GM23338 (cell line): ENCODE results near the gene PLCD4. TPM values are rescaled to one million over a fixed set of nuclear protein-coding genes. Genes with fewer than 3 reads are reported as not detected.

Experiments used
- ATAC-seq: fragments of 200-7000 bp; cut with Tn5 transposase; 3 replicates; pipeline ENCODE4 v1.9.1; 2020
- DNase-seq: peaks from one replicate; pipeline ENCODE4 v3.0.0-alpha.2; 2015; ENCODE audit warnings: low spot score
- H2AFZ ChIP-seq: fragments of 200-600 bp; sonication (generic); 2 replicates; pipeline ENCODE4 v1.8.0; 2016; ENCODE audit warnings: antibody characterized with exemption, mild to moderate bottlenecking, moderate library complexity
- H3F3A ChIP-seq: fragments of 200-600 bp; sonication (generic); replicated peaks from 2 replicates; pipeline ENCODE4 v1.8.0; 2017; ENCODE audit warnings: antibody characterized with exemption, mixed run types, low read depth
- H3K27ac ChIP-seq: fragments of 200-600 bp; sonication (generic); 2 replicates; pipeline ENCODE4 v1.6.1; 2016; ENCODE audit warnings: low read depth
- H3K27me3 ChIP-seq: fragments of 200-600 bp; sonication (generic); 2 replicates; pipeline ENCODE4 v1.8.0; 2016; ENCODE audit warnings: mild to moderate bottlenecking, mixed run types, moderate library complexity; ENCODE audit not compliant: insufficient read depth
- H3K36me3 ChIP-seq: fragments of 200-600 bp; sonication (generic); 2 replicates; pipeline ENCODE4 v1.8.0; 2016; ENCODE audit warnings: mild to moderate bottlenecking; ENCODE audit not compliant: insufficient read depth
- H3K4me1 ChIP-seq: fragments of 200-600 bp; sonication (generic); 2 replicates; pipeline ENCODE4 v1.8.0; 2016; ENCODE audit warnings: mild to moderate bottlenecking, moderate library complexity; ENCODE audit not compliant: insufficient read depth
- H3K4me2 ChIP-seq: fragments of 200-600 bp; sonication (generic); 2 replicates; pipeline ENCODE4 v1.7.1; 2017; ENCODE audit warnings: mixed run types
- H3K4me3 ChIP-seq: fragments of 200-600 bp; sonication (generic); 2 replicates; pipeline ENCODE4 v1.6.1; 2016; ENCODE audit warnings: mixed run types
- H3K79me2 ChIP-seq: fragments of 200-600 bp; sonication (generic); replicated peaks from 2 replicates; pipeline ENCODE4 v1.8.0; 2017; ENCODE audit warnings: mild to moderate bottlenecking; ENCODE audit not compliant: insufficient read depth
- H3K9me2 ChIP-seq: fragments of 200-600 bp; sonication (generic); 2 replicates; pipeline ENCODE4 v1.8.0; 2017; ENCODE audit not compliant: insufficient read depth
- H4K20me1 ChIP-seq: fragments of 200-600 bp; sonication (generic); replicated peaks from 2 replicates; pipeline ENCODE4 v1.8.0; 2017; ENCODE audit warnings: mild to moderate bottlenecking; ENCODE audit not compliant: insufficient read depth
- H3K27ac Mint-ChIP-seq: 2 replicates; pipeline ENCODE4 v1.8.0; 2020; ENCODE audit warnings: inconsistent platforms, mild to moderate bottlenecking, moderate library complexity, mixed read lengths
- H3K27me3 Mint-ChIP-seq: 3 replicates; pipeline ENCODE4 v1.8.0; 2022; ENCODE audit warnings: low read depth, mild to moderate bottlenecking, moderate library complexity, mixed read lengths, inconsistent platforms; ENCODE audit not compliant: insufficient read depth, poor library complexity
- H3K36me3 Mint-ChIP-seq: 3 replicates; pipeline ENCODE4 v1.8.0; 2021; ENCODE audit warnings: low read depth, mild to moderate bottlenecking, inconsistent platforms, moderate library complexity, mixed read lengths
- H3K4me1 Mint-ChIP-seq: 3 replicates; pipeline ENCODE4 v1.8.0; 2020; ENCODE audit warnings: mild to moderate bottlenecking, inconsistent platforms, mixed read lengths
- H3K4me3 Mint-ChIP-seq: 3 replicates; pipeline ENCODE4 v1.8.0; 2021; ENCODE audit warnings: moderate library complexity, mild to moderate bottlenecking, inconsistent platforms, mixed read lengths
- H3K9me3 Mint-ChIP-seq: 3 replicates; pipeline ENCODE4 v1.8.0; 2020; ENCODE audit warnings: moderate library complexity, mild to moderate bottlenecking, inconsistent platforms, mixed read lengths
- CREB1 ChIP-seq: fragments of 250-450 bp; sonication (Bioruptor Pico); IDR thresholded peaks from 2 replicates; pipeline ENCODE4 v1.5.0; 2020; ENCODE audit warnings: low read depth, mild to moderate bottlenecking, moderate library complexity
- EZH2 ChIP-seq: fragments of 200-600 bp; sonication (generic); IDR thresholded peaks from one replicate; pipeline ENCODE4 v1.8.0; 2017; ENCODE audit warnings: antibody characterized with exemption, mild to moderate bottlenecking, low read depth; ENCODE audit not compliant: unreplicated experiment
- EZH2phosphoT487 ChIP-seq: fragments of 200-600 bp; sonication (generic); IDR thresholded peaks from one replicate; pipeline ENCODE4 v1.8.1; 2018; ENCODE audit warnings: antibody characterized with exemption; ENCODE audit not compliant: unreplicated experiment
- JUNB ChIP-seq: IDR thresholded peaks from one replicate; pipeline ENCODE4 v1.6.1; 2016; ENCODE audit warnings: antibody characterized with exemption; ENCODE audit not compliant: unreplicated experiment
- NANOG ChIP-seq: IDR thresholded peaks from 2 replicates; pipeline ENCODE4 v1.6.1; 2016; ENCODE audit warnings: antibody characterized with exemption, borderline replicate concordance
- POLR2AphosphoS5 ChIP-seq: IDR thresholded peaks from 2 replicates; pipeline ENCODE4 v1.6.1; 2016; ENCODE audit warnings: antibody characterized with exemption, low read depth
- STAT1 ChIP-seq: IDR thresholded peaks from one replicate; pipeline ENCODE4 v1.6.1; 2016; ENCODE audit warnings: antibody characterized with exemption; ENCODE audit not compliant: unreplicated experiment
- ZNF114 ChIP-seq: fragments of 250-450 bp; sonication (Bioruptor Pico); IDR thresholded peaks from 2 replicates; pipeline ENCODE4 v1.5.0; 2020; ENCODE audit warnings: mild to moderate bottlenecking, moderate library complexity
- ZNF331 ChIP-seq: fragments of 250-450 bp; sonication (Bioruptor Pico); IDR thresholded peaks from 2 replicates; pipeline ENCODE4 v1.5.0; 2020; ENCODE audit warnings: low read depth, mild to moderate bottlenecking, moderate library complexity
- polyA plus RNA-seq: library from polyadenylated mRNA; unstranded; fragments of >200 nt; fragmentation: Nextera tagmentation; extraction: Ambion mirVana; gene quantifications from 2 replicates; pipeline ENCODE4 v1.2.1, GENCODE V29; 2016
- total RNA-seq: library from RNA; depleted of rRNA; stranded (reverse); fragments of >200 nt; shearing (Covaris generic); gene quantifications from 2 replicates; pipeline ENCODE4 v1.2.3, GENCODE V29; 2014
- TF ChIP-seq, protein P1 (sequence below), 2 experiments: fragments of 200-600 bp in 1 of 2; sonication (generic) in 1 of 2; conservative IDR thresholded peaks; 2 replicates each; pipeline versions ENCODE4 v1.5.1 to v1.6.1; 2016 to 2017; ENCODE audit warnings: antibody characterized with exemption in 2 of 2, low read depth in 2 of 2, mild to moderate bottlenecking in 2 of 2, moderate library complexity in 1 of 2
- TF ChIP-seq, protein P2 (sequence below): IDR thresholded peaks from 2 replicates; pipeline ENCODE4 v1.6.1; 2016; ENCODE audit warnings: antibody characterized with exemption
- TF ChIP-seq, protein P3 (sequence below): fragments of 250-450 bp; sonication (Bioruptor Pico); IDR thresholded peaks from 2 replicates; pipeline ENCODE4 v1.5.0; 2020; ENCODE audit warnings: mild to moderate bottlenecking, moderate library complexity
- TF ChIP-seq, protein P4 (sequence below): IDR thresholded peaks from one replicate; pipeline ENCODE4 v1.6.1; 2018; ENCODE audit warnings: antibody characterized with exemption; ENCODE audit not compliant: unreplicated experiment

PLCD4 gene
- total and polyA plus RNA-seq, 2 experiments from 2014 or later, result 0.80 to 1.3 TPM

DNA sequence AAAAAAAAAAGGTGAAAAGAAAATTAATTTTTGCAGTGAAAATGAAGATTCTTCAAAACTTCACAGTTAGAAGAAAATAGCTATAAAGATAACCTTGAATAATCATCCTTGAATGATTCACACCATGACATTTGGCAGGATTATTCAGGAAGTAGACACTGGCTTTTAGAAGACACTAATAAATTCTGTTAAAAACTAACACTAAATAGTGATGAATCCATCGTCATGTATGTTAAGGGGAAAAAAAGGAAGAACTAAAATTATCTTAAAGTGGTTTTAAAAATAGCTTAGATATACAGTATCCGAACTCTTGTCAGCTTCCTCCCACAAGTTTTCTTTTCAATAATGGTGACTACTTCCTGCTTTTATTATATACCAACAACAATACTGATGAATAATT lies 49.8 kb upstream of the PLCD4 start:
- peaks cover 64% of the 10 kb centered on the region for H3K36me3 Mint-ChIP-seq
- Histone ChIP-seq H2AFZ (no peak overlapping the region), H4K20me1 (peaks cover 10% of the 10 kb centered on the region), H3K27ac (no peak overlapping the region), H3K79me2 (peaks cover 17% of the 10 kb centered on the region), H3K36me3 (peaks cover 38% of the 10 kb centered on the region), H3K9me2 (no peaks in the 10 kb centered on the region), H3K27me3 (no peaks in the 10 kb centered on the region), H3K4me3 (no peak overlapping the region), H3K4me2 (no peak overlapping the region), H3F3A (no peaks in the 10 kb centered on the region; the same call in 1 of the 2 replicates), H3K4me1 (peaks cover 23% of the 10 kb centered on the region)
- H3K27ac Mint-ChIP-seq, result no peak overlapping the region
- H3K27me3 Mint-ChIP-seq, result peaks cover 3% of the 10 kb centered on the region
- H3K9me3 Mint-ChIP-seq, result no peaks in the 10 kb centered on the region
- H3K4me3 Mint-ChIP-seq, result no peak overlapping the region
- TF ChIP-seq, protein P1, sequence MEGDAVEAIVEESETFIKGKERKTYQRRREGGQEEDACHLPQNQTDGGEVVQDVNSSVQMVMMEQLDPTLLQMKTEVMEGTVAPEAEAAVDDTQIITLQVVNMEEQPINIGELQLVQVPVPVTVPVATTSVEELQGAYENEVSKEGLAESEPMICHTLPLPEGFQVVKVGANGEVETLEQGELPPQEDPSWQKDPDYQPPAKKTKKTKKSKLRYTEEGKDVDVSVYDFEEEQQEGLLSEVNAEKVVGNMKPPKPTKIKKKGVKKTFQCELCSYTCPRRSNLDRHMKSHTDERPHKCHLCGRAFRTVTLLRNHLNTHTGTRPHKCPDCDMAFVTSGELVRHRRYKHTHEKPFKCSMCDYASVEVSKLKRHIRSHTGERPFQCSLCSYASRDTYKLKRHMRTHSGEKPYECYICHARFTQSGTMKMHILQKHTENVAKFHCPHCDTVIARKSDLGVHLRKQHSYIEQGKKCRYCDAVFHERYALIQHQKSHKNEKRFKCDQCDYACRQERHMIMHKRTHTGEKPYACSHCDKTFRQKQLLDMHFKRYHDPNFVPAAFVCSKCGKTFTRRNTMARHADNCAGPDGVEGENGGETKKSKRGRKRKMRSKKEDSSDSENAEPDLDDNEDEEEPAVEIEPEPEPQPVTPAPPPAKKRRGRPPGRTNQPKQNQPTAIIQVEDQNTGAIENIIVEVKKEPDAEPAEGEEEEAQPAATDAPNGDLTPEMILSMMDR (conservative IDR thresholded peaks at IDR 0.05; ENCODE audit: low read depth in 2 of 2), result no peak
- no peak for TF ChIP-seq JUNB
- no peak for TF ChIP-seq NANOG
- TF ChIP-seq STAT1, result no peak
- TF ChIP-seq, protein P2, sequence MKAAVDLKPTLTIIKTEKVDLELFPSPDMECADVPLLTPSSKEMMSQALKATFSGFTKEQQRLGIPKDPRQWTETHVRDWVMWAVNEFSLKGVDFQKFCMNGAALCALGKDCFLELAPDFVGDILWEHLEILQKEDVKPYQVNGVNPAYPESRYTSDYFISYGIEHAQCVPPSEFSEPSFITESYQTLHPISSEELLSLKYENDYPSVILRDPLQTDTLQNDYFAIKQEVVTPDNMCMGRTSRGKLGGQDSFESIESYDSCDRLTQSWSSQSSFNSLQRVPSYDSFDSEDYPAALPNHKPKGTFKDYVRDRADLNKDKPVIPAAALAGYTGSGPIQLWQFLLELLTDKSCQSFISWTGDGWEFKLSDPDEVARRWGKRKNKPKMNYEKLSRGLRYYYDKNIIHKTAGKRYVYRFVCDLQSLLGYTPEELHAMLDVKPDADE, result no peak
- TF ChIP-seq, protein P3, sequence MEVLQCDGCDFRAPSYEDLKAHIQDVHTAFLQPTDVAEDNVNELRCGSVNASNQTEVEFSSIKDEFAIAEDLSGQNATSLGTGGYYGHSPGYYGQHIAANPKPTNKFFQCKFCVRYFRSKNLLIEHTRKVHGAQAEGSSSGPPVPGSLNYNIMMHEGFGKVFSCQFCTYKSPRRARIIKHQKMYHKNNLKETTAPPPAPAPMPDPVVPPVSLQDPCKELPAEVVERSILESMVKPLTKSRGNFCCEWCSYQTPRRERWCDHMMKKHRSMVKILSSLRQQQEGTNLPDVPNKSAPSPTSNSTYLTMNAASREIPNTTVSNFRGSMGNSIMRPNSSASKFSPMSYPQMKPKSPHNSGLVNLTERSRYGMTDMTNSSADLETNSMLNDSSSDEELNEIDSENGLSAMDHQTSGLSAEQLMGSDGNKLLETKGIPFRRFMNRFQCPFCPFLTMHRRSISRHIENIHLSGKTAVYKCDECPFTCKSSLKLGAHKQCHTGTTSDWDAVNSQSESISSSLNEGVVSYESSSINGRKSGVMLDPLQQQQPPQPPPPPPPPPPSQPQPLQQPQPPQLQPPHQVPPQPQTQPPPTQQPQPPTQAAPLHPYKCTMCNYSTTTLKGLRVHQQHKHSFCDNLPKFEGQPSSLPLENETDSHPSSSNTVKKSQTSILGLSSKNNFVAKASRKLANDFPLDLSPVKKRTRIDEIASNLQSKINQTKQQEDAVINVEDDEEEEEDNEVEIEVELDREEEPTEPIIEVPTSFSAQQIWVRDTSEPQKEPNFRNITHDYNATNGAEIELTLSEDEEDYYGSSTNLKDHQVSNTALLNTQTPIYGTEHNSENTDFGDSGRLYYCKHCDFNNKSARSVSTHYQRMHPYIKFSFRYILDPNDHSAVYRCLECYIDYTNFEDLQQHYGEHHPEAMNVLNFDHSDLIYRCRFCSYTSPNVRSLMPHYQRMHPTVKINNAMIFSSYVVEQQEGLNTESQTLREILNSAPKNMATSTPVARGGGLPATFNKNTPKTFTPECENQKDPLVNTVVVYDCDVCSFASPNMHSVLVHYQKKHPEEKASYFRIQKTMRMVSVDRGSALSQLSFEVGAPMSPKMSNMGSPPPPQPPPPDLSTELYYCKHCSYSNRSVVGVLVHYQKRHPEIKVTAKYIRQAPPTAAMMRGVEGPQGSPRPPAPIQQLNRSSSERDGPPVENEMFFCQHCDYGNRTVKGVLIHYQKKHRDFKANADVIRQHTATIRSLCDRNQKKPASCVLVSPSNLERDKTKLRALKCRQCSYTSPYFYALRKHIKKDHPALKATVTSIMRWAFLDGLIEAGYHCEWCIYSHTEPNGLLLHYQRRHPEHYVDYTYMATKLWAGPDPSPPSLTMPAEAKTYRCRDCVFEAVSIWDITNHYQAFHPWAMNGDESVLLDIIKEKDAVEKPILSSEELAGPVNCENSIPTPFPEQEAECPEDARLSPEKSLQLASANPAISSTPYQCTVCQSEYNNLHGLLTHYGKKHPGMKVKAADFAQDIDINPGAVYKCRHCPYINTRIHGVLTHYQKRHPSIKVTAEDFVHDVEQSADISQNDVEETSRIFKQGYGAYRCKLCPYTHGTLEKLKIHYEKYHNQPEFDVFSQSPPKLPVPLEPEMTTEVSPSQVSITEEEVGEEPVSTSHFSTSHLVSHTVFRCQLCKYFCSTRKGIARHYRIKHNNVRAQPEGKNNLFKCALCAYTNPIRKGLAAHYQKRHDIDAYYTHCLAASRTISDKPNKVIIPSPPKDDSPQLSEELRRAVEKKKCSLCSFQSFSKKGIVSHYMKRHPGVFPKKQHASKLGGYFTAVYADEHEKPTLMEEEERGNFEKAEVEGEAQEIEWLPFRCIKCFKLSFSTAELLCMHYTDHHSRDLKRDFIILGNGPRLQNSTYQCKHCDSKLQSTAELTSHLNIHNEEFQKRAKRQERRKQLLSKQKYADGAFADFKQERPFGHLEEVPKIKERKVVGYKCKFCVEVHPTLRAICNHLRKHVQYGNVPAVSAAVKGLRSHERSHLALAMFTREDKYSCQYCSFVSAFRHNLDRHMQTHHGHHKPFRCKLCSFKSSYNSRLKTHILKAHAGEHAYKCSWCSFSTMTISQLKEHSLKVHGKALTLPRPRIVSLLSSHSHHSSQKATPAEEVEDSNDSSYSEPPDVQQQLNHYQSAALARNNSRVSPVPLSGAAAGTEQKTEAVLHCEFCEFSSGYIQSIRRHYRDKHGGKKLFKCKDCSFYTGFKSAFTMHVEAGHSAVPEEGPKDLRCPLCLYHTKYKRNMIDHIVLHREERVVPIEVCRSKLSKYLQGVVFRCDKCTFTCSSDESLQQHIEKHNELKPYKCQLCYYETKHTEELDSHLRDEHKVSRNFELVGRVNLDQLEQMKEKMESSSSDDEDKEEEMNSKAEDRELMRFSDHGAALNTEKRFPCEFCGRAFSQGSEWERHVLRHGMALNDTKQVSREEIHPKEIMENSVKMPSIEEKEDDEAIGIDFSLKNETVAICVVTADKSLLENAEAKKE (CRISPR knock-in tag), result no peak
- no peak for TF ChIP-seq POLR2AphosphoS5
- no peak for TF ChIP-seq ZNF114 (CRISPR knock-in tag)
- no peak for TF ChIP-seq EZH2
- no peak for TF ChIP-seq EZH2phosphoT487
- TF ChIP-seq CREB1 (CRISPR knock-in tag), result no peak
- TF ChIP-seq, protein P4, sequence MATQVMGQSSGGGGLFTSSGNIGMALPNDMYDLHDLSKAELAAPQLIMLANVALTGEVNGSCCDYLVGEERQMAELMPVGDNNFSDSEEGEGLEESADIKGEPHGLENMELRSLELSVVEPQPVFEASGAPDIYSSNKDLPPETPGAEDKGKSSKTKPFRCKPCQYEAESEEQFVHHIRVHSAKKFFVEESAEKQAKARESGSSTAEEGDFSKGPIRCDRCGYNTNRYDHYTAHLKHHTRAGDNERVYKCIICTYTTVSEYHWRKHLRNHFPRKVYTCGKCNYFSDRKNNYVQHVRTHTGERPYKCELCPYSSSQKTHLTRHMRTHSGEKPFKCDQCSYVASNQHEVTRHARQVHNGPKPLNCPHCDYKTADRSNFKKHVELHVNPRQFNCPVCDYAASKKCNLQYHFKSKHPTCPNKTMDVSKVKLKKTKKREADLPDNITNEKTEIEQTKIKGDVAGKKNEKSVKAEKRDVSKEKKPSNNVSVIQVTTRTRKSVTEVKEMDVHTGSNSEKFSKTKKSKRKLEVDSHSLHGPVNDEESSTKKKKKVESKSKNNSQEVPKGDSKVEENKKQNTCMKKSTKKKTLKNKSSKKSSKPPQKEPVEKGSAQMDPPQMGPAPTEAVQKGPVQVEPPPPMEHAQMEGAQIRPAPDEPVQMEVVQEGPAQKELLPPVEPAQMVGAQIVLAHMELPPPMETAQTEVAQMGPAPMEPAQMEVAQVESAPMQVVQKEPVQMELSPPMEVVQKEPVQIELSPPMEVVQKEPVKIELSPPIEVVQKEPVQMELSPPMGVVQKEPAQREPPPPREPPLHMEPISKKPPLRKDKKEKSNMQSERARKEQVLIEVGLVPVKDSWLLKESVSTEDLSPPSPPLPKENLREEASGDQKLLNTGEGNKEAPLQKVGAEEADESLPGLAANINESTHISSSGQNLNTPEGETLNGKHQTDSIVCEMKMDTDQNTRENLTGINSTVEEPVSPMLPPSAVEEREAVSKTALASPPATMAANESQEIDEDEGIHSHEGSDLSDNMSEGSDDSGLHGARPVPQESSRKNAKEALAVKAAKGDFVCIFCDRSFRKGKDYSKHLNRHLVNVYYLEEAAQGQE, result no peak
- no peak for TF ChIP-seq ZNF331
- H3K4me1 Mint-ChIP-seq, result peaks cover 17% of the 10 kb centered on the region
- DNase-seq (no peak), ATAC-seq (no peak)
